GM19351 (cell line): ENCODE results near the gene NXN.
"Not testable (repeated sequence)": the region's sequence is repeated elsewhere in the genome, so short reads cannot be mapped to it uniquely, and the experiment has no call there.

ENCODE experiments used
- ATAC-seq: cut with Tn5 transposase; IDR thresholded peaks from one replicate; pipeline ENCODE4 v1.9.1; 2021; ENCODE audit warnings: mild to moderate bottlenecking, moderate library complexity; ENCODE audit not compliant: unreplicated experiment

Gene NXN

GRCh38 chr17:1007310-1008007, 27.9 kb upstream of the NXN start:
- no peak for ATAC-seq

- ATAC-seq = no peak
These were observed 26.5 kb upstream of the NXN start for GRCh38 chr17:1006054-1006453.

- no peak for ATAC-seq
These were observed 25.9 kb upstream of the NXN start for GRCh38 chr17:1005361-1005946.

GRCh38 chr17:1004769-1005295, 25.3 kb upstream of the NXN start:
- ATAC-seq = no peak

GRCh38 chr17:1003972-1004768, 24.6 kb upstream of the NXN start:
- ATAC-seq = no peak

GRCh38 chr17:1003633-1003971, 24.0 kb upstream of the NXN start:
- no peak for ATAC-seq

- no peak for ATAC-seq
These were observed 23.4 kb upstream of the NXN start for GRCh38 chr17:1002771-1003555.

- no peak for ATAC-seq
These were observed 22.8 kb upstream of the NXN start for GRCh38 chr17:1002412-1002753.

- ATAC-seq = no peak
These were observed 22.2 kb upstream of the NXN start for GRCh38 chr17:1001640-1002411.

GRCh38 chr17:1000597-1001461, 21.3 kb upstream of the NXN start:
- ATAC-seq = no peak

- ATAC-seq = no peak
These were observed 18.5 kb upstream of the NXN start for GRCh38 chr17:998111-998510.

GRCh38 chr17:996554-997344, 17.2 kb upstream of the NXN start, which contains the start of gene TIMM22:
TSS of gene TIMM22 (plus strand) at chr17:997129. CDS start at chr17:997143, 14 bp downstream.
- peak; percentile 85 for ATAC-seq

GRCh38 chr17:995324-995723, 15.7 kb upstream of the NXN start:
- not testable (repeated sequence) for ATAC-seq

GRCh38 chr17:992933-993332, 13.4 kb upstream of the NXN start:
- no peak for ATAC-seq

- ATAC-seq = no peak
These were observed 9.0 kb upstream of the NXN start for GRCh38 chr17:988561-988960.

- no peak for ATAC-seq
These were observed 8.4 kb upstream of the NXN start for GRCh38 chr17:987931-988330.

GRCh38 chr17:986322-986929, 6.8 kb upstream of the NXN start:
- no peak for ATAC-seq

- no peak for ATAC-seq
These were observed 4.3 kb upstream of the NXN start for GRCh38 chr17:983921-984320.
